Stimulated activated CD8-positive, alpha-beta memory T cell treated with anti-CD3 and anti-CD28 coated beads, Interleukin-7, amount 100 ng/mL, for 24 hours (primary cell): ENCODE data around the gene MCHR2.

Source experiments
- DNase-seq: peaks from one replicate; pipeline ENCODE4 v3.0.0-alpha.2; 2020; ENCODE audit warnings: low read depth

MCHR2 gene

DNA sequence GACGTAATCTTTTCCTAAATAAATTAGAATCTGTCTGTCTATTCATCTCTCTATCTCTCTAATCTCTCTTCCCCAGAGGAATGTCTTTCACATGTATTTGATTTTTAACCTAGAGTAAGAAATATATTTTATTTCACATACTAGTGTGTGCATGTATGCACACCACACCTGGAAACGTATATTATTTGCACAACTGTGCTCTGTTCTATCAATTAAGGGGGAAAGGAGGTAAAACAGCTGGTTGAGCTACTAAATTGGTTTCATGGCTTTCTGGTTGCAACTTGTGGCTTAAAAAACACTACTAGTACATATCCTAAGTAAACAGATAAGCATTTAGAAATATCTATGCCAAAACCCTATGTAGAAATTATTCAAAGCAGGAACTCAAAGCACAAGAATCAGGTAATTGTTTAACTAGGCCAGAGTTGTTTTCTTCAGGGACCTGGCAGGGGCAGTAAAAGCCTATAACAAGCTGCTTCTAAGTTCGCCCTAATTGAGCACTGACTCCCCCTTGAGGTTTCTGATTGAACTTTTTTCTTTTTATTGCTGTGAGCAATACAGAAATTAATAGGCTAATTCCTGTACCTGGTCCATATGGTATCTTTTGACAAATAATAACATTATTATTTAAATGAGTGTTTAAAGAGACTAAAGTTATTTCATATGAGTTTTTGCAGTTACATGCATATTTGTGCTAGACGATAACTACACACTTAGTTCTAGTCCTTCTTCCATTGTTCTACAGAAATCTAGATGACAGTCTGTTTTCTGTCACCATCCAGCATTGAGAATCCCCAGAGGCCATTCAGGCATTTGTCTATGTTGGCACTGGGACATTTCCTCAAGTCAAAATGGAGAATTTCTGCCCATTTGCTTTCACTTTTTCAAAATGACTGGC is 88.6 kb downstream of the MCHR2 start:
- DNase-seq, result no peak

DNA sequence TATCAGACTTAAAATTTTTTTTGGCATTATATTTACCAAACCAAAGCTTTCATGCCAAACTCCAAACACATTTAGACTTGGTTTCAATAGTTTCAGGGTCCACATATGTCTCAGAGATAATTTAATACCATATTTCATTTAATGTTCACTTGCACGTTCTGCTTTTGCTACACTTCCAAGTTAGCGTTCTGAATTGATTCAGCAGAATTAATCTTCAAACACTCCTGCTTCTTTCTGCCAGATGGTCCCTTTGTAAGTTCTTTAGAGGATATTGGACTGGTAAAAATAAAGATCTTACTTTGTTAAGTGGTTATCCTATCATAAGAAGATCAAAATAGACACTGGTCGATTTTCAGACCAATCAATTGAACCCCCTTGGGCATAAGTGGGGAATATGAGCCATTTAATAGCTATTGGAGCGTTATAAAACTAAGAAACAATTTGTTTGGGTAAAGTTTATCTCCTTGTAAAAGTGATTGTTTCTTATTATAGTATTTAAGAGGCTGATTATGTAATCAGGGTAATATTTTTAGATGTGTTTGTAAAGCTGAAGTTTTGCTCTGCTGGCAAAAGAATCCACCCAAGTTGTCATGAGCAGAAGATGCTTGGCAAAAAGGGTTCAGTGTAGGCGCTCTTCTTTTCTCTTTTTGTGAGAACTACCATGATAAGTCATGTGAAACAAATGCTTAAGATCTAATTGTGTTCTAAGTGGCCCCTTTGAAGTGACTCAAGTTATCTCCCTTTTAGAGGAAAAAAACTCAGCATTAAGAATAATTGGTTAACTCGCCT is 92.2 kb downstream of the MCHR2 start:
- no peak for DNase-seq

DNA sequence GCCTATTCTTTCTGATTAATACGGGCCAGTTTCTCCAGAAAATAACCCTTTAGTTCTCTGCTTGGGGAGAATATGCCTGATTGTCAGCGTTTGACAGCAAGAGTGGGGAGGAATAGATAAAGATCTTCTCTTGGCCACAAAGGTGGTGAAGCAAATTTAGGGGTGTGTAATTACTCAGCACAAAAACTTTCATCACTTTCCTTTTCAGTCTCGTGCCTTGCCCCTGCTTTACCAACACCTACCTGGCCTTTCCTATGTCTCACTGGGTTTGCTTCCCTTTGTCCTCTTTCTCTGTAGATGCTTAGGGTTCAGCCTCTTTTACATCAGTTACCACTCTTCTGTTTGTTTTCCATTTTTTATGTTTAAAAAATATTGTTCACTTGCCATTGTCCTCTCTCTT is 99.2 kb downstream of the MCHR2 start:
- DNase-seq, result no peak

DNA sequence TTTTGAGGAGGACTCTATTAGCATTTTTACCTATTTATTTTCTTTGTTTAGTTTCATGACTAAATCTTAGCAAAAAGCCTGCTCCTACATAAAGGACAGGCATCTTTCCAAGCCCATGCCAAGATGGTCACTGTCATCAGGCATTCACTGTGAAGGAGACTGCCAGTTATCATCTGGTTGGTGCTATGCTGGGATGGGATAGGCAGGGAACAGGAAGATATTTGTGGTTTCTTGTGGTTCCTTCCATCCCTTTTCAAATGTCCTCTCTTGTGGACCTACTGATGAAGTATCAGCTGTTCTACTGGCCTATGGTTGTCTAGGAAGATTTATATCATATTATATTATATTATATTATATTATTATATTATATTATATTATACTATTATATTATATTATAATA is 107.0 kb downstream of the MCHR2 start:
- DNase-seq, result no peak

DNA sequence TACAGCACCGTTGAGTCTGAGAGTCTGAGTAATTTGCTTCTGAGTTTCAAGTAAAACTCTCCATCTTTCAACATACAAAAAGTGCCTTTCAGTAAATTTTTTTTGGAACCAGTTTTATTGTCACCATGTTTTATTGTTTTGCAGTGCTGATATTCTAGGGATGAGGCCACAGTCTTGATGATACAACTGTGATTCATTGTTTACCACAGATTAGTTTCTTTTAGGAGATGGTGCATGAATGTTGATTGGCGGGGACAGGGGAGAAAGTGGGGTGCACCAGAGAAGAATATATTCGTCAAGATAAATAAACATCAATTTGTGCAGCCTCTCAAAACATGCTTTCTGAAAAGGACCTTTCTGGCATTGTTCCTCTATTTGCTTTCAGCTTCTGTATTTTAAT is 109.0 kb downstream of the MCHR2 start:
- no peak for DNase-seq

DNA sequence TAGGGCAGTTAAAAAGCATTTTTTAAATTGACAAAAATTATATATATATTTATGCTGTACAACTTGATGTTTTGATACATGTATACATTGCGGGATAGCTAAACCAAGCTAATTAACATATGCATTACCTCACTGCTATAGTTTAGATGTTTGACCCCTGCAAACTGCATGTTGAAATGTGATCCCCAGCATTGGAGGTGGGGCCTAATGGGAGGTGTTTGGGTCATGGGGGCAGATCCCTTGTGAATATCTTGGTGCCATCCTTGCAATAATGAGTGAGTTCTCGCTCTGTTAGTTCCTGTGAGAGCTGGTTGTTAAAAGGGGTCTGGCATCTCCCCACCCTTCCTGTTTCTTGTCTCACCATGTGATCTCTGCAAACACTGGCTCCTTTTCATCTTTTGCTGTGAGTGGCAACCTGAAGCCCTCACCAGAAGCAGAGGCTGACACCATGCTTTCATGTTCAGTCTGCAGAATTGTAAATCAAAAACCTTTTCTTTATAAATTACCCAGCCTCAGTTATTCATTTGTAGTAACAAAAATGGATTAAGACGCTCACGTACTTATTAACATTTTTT is 111.8 kb downstream of the MCHR2 start:
- DNase-seq, result no peak

DNA sequence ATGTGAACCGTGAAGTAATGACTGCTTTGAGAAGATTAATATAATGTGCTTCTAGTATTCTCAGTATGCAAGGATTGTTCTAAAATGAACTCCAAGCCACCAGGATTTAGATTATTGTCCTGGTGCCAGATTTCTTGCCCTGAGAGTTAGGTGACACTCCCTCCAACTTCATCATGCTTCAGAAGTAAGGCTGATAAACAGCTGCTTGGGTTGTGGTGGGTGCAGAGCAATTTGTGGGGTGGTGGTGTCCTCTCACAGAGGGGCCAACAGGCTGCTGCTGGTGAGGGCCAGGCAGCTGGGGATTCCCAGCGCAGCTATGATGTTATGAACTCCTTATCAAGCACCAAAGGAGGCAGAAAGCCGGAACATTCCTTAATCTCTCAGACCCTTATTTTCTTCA is 114.6 kb downstream of the MCHR2 start:
- DNase-seq, result no peak

DNA sequence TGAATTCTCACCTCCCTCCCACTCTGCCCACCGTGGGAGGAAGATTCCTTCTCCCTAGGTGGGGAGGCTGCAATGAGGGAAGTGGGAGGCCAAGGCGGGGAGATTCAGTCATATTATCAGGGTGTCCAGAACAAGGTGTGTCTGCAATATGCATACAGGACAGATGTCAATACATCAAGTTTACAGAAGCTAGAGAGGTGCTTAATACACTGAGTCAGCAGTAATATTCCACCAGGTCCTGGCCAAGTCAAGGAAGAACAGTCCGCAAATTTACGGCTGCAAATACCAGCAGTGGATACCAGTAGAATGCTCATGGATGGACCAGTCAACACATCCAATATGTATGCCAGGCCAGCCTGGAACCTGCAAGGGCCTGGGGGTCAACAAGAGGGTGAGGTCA is 119.0 kb downstream of the MCHR2 start:
- no peak for DNase-seq

DNA sequence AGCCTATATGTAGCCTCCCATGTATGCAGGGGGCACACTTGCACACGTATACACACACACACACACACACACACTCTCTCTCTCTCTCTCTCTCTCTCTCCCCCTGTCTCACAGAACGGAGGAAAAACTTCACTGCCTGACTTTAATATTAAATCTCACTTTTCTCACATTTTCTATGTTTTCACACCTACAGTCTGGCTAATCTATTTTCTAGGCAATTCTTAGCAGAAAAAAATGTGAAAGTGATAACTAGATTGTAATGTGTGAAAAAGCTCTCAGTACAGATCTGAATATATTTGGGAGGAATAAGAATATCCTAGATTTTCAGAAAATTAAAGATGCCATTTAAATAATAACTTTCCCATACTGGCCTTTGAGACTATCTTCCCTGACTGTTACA is 120.9 kb downstream of the MCHR2 start:
- no peak for DNase-seq

DNA sequence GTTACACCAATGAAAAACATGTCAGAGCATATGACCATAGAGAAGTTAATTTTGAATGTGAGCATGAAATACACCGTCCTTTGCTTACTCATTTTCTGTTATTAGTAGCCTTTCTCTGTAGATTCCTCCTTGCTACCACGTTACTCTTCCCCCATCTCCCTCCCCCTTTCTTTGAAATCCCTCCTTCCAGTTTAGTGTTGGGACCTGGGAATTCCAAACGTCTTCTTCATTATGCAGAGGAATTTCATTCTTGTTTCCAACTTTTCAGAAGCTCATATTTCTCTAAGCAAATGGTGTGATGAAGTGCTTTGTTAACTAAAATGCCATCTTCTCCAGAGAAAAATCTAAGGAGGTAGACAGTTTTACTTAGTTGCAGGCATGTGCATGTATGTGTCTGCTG is 122.4 kb downstream of the MCHR2 start:
- no peak for DNase-seq
